Astrocyte (in vitro differentiated cells and primary cell): ENCODE data around the gene DDX53. TPM values are rescaled to one million over a fixed set of nuclear protein-coding genes. Genes with fewer than 3 reads are reported as not detected.

Source experiments
- DNase-seq: peaks from one replicate; pipeline ENCODE4 v3.0.0-alpha.2; 2010; ENCODE audit warnings: low read depth
- FAIRE-seq: peaks from 2 replicates; lab custom pipeline; 2011; peaks lifted over from hg19 to GRCh38; lab: Jason Lieb, UNC
- H2AFZ ChIP-seq: 2 replicates; pipeline ENCODE4 v1.6.0; 2012; ENCODE audit warnings: low read depth, low read length, inconsistent platforms
- H3K27ac ChIP-seq: 2 replicates; pipeline ENCODE4 v1.5.1; 2011; ENCODE audit warnings: low read depth, low read length, inconsistent platforms
- H3K27me3 ChIP-seq: 2 replicates; pipeline ENCODE4 v1.6.0; 2011; ENCODE audit warnings: low read length, inconsistent platforms; ENCODE audit not compliant: insufficient read depth
- H3K36me3 ChIP-seq: 2 replicates; pipeline ENCODE4 v1.5.1; 2011; ENCODE audit warnings: low read length, inconsistent platforms; ENCODE audit not compliant: insufficient read depth
- H3K4me1 ChIP-seq: 2 replicates; pipeline ENCODE4 v1.5.1; 2011; ENCODE audit warnings: low read length, inconsistent platforms; ENCODE audit not compliant: insufficient read depth
- H3K4me2 ChIP-seq: 2 replicates; pipeline ENCODE4 v1.6.0; 2012; ENCODE audit warnings: low read length, inconsistent platforms
- H3K4me3 ChIP-seq: 2 replicates; pipeline ENCODE4 v1.5.1; 2011; ENCODE audit warnings: low read depth, mild to moderate bottlenecking, low read length, inconsistent platforms; ENCODE audit not compliant: insufficient read depth
- H3K79me2 ChIP-seq: 2 replicates; pipeline ENCODE4 v1.6.0; 2012; ENCODE audit warnings: mild to moderate bottlenecking, low read length, inconsistent platforms; ENCODE audit not compliant: insufficient read depth
- H3K9ac ChIP-seq: 2 replicates; pipeline ENCODE4 v1.6.0; 2012; ENCODE audit warnings: mild to moderate bottlenecking, low read length, inconsistent platforms
- H3K9me3 ChIP-seq: 2 replicates; pipeline ENCODE4 v1.5.1; 2012; ENCODE audit warnings: low read depth, mild to moderate bottlenecking, low read length, inconsistent platforms; ENCODE audit not compliant: insufficient read depth
- H4K20me1 ChIP-seq: 2 replicates; pipeline ENCODE4 v1.6.0; 2012; ENCODE audit warnings: low read length, inconsistent platforms; ENCODE audit not compliant: insufficient read depth
- H3K27ac Mint-ChIP-seq: one replicate; pipeline ENCODE4 v1.8.0; 2021; ENCODE audit warnings: mild to moderate bottlenecking, mixed read lengths; ENCODE audit not compliant: unreplicated experiment
- H3K27me3 Mint-ChIP-seq: one replicate; pipeline ENCODE4 v1.8.0; 2021; ENCODE audit warnings: low read depth, mixed read lengths; ENCODE audit not compliant: unreplicated experiment
- H3K36me3 Mint-ChIP-seq: one replicate; pipeline ENCODE4 v1.8.0; 2021; ENCODE audit warnings: low read depth, mixed read lengths; ENCODE audit not compliant: unreplicated experiment
- H3K4me1 Mint-ChIP-seq: one replicate; pipeline ENCODE4 v1.8.0; 2021; ENCODE audit warnings: low read depth, mixed read lengths; ENCODE audit not compliant: unreplicated experiment
- H3K4me3 Mint-ChIP-seq: one replicate; pipeline ENCODE4 v1.8.0; 2021; ENCODE audit warnings: mild to moderate bottlenecking, moderate library complexity, mixed read lengths; ENCODE audit not compliant: unreplicated experiment
- H3K9me3 Mint-ChIP-seq: one replicate; pipeline ENCODE4 v1.8.0; 2021; ENCODE audit warnings: mild to moderate bottlenecking, mixed read lengths; ENCODE audit not compliant: unreplicated experiment
- CTCF ChIP-seq: IDR thresholded peaks from 2 replicates; pipeline ENCODE4 v1.5.1; 2011; ENCODE audit warnings: low read depth, mild to moderate bottlenecking, inconsistent platforms, low read length, moderate library complexity; ENCODE audit not compliant: insufficient read depth
- EZH2 ChIP-seq: IDR thresholded peaks from 2 replicates; pipeline ENCODE4 v1.6.1; 2012; ENCODE audit warnings: mild to moderate bottlenecking, low read length, inconsistent platforms; ENCODE audit not compliant: insufficient read depth
- total RNA-seq: library from RNA; stranded (reverse); gene quantifications from 2 replicates; pipeline ENCODE4 v1.2.1, GENCODE V29; 2021

Gene DDX53
- total RNA-seq, 1 donor from 2014 or later = not detected

- Histone ChIP-seq H3K36me3 (no peaks in the 10 kb centered on the region), H3K27me3 (no peaks in the 10 kb centered on the region), H3K27ac (no peak overlapping the region), H2AFZ (no peak overlapping the region), H3K79me2 (no peaks in the 10 kb centered on the region), H3K4me3 (no peak overlapping the region), H3K9ac (no peak overlapping the region), H3K9me3 (no peaks in the 10 kb centered on the region), H3K4me1 (no peaks in the 10 kb centered on the region), H4K20me1 (no peaks in the 10 kb centered on the region), H3K4me2 (no peak overlapping the region)
- TF ChIP-seq CTCF = no peak
- TF ChIP-seq EZH2 = no peak
- Mint-ChIP-seq H3K27ac (no peak overlapping the region), H3K27me3 (no peaks in the 10 kb centered on the region), H3K4me1 (peaks cover 3% of the 10 kb centered on the region), H3K9me3 (no peaks in the 10 kb centered on the region), H3K36me3 (no peaks in the 10 kb centered on the region), H3K4me3 (no peak overlapping the region)
- FAIRE-seq (no peak), DNase-seq (no peak)
Measured at GRCh38 chrX:23013366-23013765, 13.6 kb downstream of the DDX53 start.

- no peaks in the 10 kb centered on the region for H3K36me3 ChIP-seq
- no peak overlapping the region for H3K4me3 ChIP-seq
- no peaks in the 10 kb centered on the region for H3K4me1 ChIP-seq
- H3K27ac ChIP-seq = no peak overlapping the region
- DNase-seq = no peak
- H3K4me2 ChIP-seq = no peak overlapping the region
- Mint-ChIP-seq H3K36me3 (no peaks in the 10 kb centered on the region), H3K4me1 (no peaks in the 10 kb centered on the region), H3K9me3 (no peaks in the 10 kb centered on the region), H3K4me3 (no peak overlapping the region), H3K27ac (no peak overlapping the region), H3K27me3 (no peaks in the 10 kb centered on the region)
- no peaks in the 10 kb centered on the region for H3K27me3 ChIP-seq
- H3K9me3 ChIP-seq = no peaks in the 10 kb centered on the region
- H2AFZ ChIP-seq = no peak overlapping the region
- H3K9ac ChIP-seq = no peak overlapping the region
- H3K79me2 ChIP-seq = no peaks in the 10 kb centered on the region
- TF ChIP-seq CTCF = no peak
- no peaks in the 10 kb centered on the region for H4K20me1 ChIP-seq
- FAIRE-seq = peak; percentile 29
Measured at GRCh38 chrX:23031600-23031999, 31.8 kb downstream of the DDX53 start.

GRCh38 chrX:23035493-23035892 is 35.7 kb downstream of the DDX53 start:
- no peak overlapping the region for H3K27ac Mint-ChIP-seq
- Histone ChIP-seq H3K9ac (no peak overlapping the region), H3K27me3 (no peaks in the 10 kb centered on the region), H4K20me1 (no peaks in the 10 kb centered on the region), H3K79me2 (no peaks in the 10 kb centered on the region), H3K9me3 (no peaks in the 10 kb centered on the region), H3K4me3 (no peak overlapping the region), H2AFZ (no peak overlapping the region), H3K27ac (no peak overlapping the region), H3K4me2 (no peak overlapping the region), H3K36me3 (no peaks in the 10 kb centered on the region), H3K4me1 (no peaks in the 10 kb centered on the region)
- no peaks in the 10 kb centered on the region for H3K27me3 Mint-ChIP-seq
- no peaks in the 10 kb centered on the region for H3K4me1 Mint-ChIP-seq
- H3K9me3 Mint-ChIP-seq = no peaks in the 10 kb centered on the region
- DNase-seq = no peak
- no peak overlapping the region for H3K4me3 Mint-ChIP-seq
- H3K36me3 Mint-ChIP-seq = no peaks in the 10 kb centered on the region
- peak; percentile 49 for FAIRE-seq
- no peak for TF ChIP-seq CTCF
- TF ChIP-seq EZH2 = no peak
